C4-2B (cell line): ENCODE measurements around the gene FITM1.

Experiments
- CTCF ChIP-seq: fragments of 450-650 bp; conservative IDR thresholded peaks from 2 replicates; pipeline ENCODE4 v1.5.1; 2017; ENCODE audit warnings: mild to moderate bottlenecking
- ZFX ChIP-seq: fragments of 450-650 bp; IDR thresholded peaks from 2 replicates; pipeline ENCODE4 v1.6.1; 2017

GRCh38 chr14:24139272-24139934, 8.9 kb downstream of the FITM1 start:
- no peak; the same call in 1 of the 2 replicates for TF ChIP-seq CTCF
- TF ChIP-seq ZFX: no peak
